ENCODE results near the gene S1PR1. TPM values are rescaled to one million over a fixed set of nuclear protein-coding genes. Genes with fewer than 3 reads are reported as not detected.
"Not testable (repeated sequence)": the region's sequence is repeated elsewhere in the genome, so short reads cannot be mapped to it uniquely, and the experiment has no call there.

Gene S1PR1
- 10 to 100 TPM; 16.8 to 20.0 (median 18.8) TPM for polyA plus RNA-seq (ENCODE audit: insufficient read length in 3 of 3)
- long read RNA-seq, donor 1, partial matches to known transcripts, result 0 of 4 reads
- long read RNA-seq, donor 1, other reads (novel, unspliced or antisense), result 0 of 4 reads
- long read RNA-seq, donor 2, transcript S1PR1-201 (2 exons, 2,909 nt), result major isoform, 8 of 21 reads
- long read RNA-seq, donor 2, partial matches to known transcripts, result 13 of 21 reads
- long read RNA-seq, donor 2, other reads (novel, unspliced or antisense), result 0 of 21 reads
- long read RNA-seq, donor 3, transcript S1PR1-201 (2 exons, 2,909 nt), result major isoform, 15 of 16 reads
- long read RNA-seq, donor 3, partial matches to known transcripts, result 0 of 16 reads
- long read RNA-seq, donor 3, other reads (novel, unspliced or antisense), result 0 of 16 reads
- long read RNA-seq, donor 4, partial matches to known transcripts, result 6 of 10 reads
- long read RNA-seq, donor 4, other reads (novel, unspliced or antisense), result 0 of 10 reads
- long read RNA-seq, donor 5, result 0 reads
- long read RNA-seq, donor 6, transcript S1PR1-201 (2 exons, 2,909 nt), result major isoform, 6 of 7 reads
- long read RNA-seq, donor 6, partial matches to known transcripts, result 0 of 7 reads
- long read RNA-seq, donor 6, other reads (novel, unspliced or antisense), result 0 of 7 reads
- long read RNA-seq, donor 7, transcript S1PR1-201 (2 exons, 2,909 nt), result major isoform, 14 of 17 reads
- long read RNA-seq, donor 7, partial matches to known transcripts, result 0 of 17 reads
- long read RNA-seq, donor 7, other reads (novel, unspliced or antisense), result 0 of 17 reads
- long read RNA-seq, donor 8, transcript S1PR1-201 (2 exons, 2,909 nt), result major isoform, 18 of 18 reads
- long read RNA-seq, donor 8, partial matches to known transcripts, result 0 of 18 reads
- long read RNA-seq, donor 8, other reads (novel, unspliced or antisense), result 0 of 18 reads
- long read RNA-seq, donor 9, transcript S1PR1-201 (2 exons, 2,909 nt), result major isoform, 11 of 12 reads
- long read RNA-seq, donor 9, partial matches to known transcripts, result 0 of 12 reads
- long read RNA-seq, donor 9, other reads (novel, unspliced or antisense), result 0 of 12 reads
- long read RNA-seq, donor 10, transcript S1PR1-201 (2 exons, 2,909 nt), result major isoform, 12 of 13 reads
- long read RNA-seq, donor 10, partial matches to known transcripts, result 0 of 13 reads
- long read RNA-seq, donor 10, other reads (novel, unspliced or antisense), result 0 of 13 reads
- long read RNA-seq, donor 11, transcript S1PR1-201 (2 exons, 2,909 nt), result major isoform, 9 of 10 reads
- long read RNA-seq, donor 11, partial matches to known transcripts, result 0 of 10 reads
- long read RNA-seq, donor 11, other reads (novel, unspliced or antisense), result 0 of 10 reads
- long read RNA-seq, donor 12, transcript S1PR1-201 (2 exons, 2,909 nt), result major isoform, 10 of 11 reads
- long read RNA-seq, donor 12, partial matches to known transcripts, result 0 of 11 reads
- long read RNA-seq, donor 12, other reads (novel, unspliced or antisense), result 0 of 11 reads
- long read RNA-seq, donor 13, transcript S1PR1-201 (2 exons, 2,909 nt), result major isoform, 18 of 18 reads
- long read RNA-seq, donor 13, partial matches to known transcripts, result 0 of 18 reads
- long read RNA-seq, donor 13, other reads (novel, unspliced or antisense), result 0 of 18 reads
- long read RNA-seq, donor 14, transcript S1PR1-201 (2 exons, 2,909 nt), result major isoform, 10 of 10 reads
- long read RNA-seq, donor 14, partial matches to known transcripts, result 0 of 10 reads
- long read RNA-seq, donor 14, other reads (novel, unspliced or antisense), result 0 of 10 reads
- long read RNA-seq, donor 15, transcript S1PR1-201 (2 exons, 2,909 nt), result major isoform, 5 of 6 reads
- long read RNA-seq, donor 15, partial matches to known transcripts, result 0 of 6 reads
- long read RNA-seq, donor 15, other reads (novel, unspliced or antisense), result 0 of 6 reads
- long read RNA-seq, donor 16, transcript S1PR1-201 (2 exons, 2,909 nt), result major isoform, 19 of 19 reads
- long read RNA-seq, donor 16, partial matches to known transcripts, result 0 of 19 reads
- long read RNA-seq, donor 16, other reads (novel, unspliced or antisense), result 0 of 19 reads

DNA sequence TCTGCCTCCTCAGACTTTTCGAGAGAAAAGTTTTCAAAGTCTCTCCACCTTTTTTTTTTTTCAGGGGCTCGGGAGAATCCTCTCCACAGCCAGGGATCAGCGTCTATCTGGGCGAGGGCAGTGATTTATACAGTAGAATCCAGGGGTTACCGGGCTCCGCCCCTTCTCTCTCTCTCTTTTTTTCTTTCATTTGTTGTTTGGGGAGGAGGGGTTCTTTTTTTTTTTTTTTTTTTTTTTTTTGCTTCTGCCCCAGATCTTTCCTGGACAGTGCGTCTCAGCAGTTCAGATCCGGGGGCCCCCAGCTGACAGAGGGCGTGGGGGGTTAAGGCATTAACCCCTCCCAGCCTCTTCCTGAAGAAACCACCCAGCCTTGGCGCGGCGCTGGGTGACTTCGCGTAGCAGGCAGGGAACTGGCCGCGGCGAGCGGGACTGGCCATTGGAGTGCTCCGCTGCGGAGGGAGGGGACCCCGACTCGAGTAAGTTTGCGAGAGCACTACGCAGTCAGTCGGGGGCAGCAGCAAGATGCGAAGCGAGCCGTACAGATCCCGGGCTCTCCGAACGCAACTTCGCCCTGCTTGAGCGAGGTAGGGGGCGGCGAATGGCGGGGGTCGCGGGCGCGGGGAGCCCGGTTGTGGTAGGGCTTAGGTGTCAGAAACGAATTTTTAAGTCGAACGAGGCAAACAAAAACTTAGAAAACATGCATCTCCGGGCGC is at the start of gene S1PR1:
TSS of gene S1PR1 (plus strand) at position 504 of the 713 bp plus-strand sequence. CDS start 1,966 bp downstream, outside the sequence.
- peak in 5 of 11 donors; percentile 54 to 68 (median 57) for DNase-seq (ENCODE audit: extremely low read depth in 1 of 11, low read depth in 9 of 11, low spot score in 4 of 11)

- no peak for DNase-seq (ENCODE audit: extremely low read depth in 1 of 11, low read depth in 9 of 11, low spot score in 4 of 11)
Observed at GRCh38 chr1:101187297-101187696, 49.5 kb upstream of the S1PR1 start.

DNA sequence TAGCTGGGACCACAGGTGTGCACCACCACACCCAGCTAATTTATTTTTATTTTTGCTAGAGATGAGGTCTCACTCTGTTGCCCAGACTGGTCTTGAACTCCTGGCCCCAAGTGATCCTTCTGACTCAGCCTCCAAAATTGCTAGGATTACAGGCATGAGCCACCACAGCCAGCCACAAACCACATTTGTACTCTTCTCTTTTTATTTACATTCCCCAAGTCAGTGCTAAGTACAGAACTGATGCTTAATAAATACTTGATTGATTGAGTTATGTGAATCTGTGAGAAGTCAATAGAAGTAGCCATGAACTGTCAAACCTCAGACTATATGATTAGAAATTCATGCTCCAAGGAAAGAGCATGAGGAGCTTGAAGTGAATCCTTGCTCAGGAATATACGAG is 48.5 kb upstream of the S1PR1 start:
- no peak for DNase-seq (ENCODE audit: extremely low read depth in 1 of 11, low read depth in 9 of 11, low spot score in 4 of 11)

GRCh38 chr1:101188968-101189367 is 47.9 kb upstream of the S1PR1 start:
- not testable (repeated sequence) for DNase-seq (ENCODE audit: extremely low read depth in 1 of 11, low read depth in 9 of 11, low spot score in 4 of 11)

DNA sequence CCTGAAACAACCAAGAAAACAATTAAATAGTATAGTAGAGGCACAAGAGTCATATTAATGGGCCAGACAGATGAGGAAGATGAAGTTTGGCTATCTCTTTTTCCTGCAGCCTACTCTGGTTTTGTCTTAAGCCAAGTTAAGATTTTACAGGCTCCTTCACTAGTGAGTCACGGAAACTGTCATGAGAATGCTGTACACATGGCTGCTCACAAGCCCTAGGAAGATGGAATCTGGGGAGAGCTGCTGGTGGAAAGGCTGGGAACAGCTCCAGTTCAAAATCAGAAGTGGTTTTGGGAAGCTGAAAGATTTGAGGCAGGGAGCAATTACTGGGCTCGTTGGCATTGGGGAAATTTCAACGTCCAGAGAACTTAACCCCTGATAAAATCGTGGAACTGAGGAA is 46.4 kb upstream of the S1PR1 start:
- DNase-seq (ENCODE audit: extremely low read depth in 1 of 11, low read depth in 9 of 11, low spot score in 4 of 11), result no peak

DNA sequence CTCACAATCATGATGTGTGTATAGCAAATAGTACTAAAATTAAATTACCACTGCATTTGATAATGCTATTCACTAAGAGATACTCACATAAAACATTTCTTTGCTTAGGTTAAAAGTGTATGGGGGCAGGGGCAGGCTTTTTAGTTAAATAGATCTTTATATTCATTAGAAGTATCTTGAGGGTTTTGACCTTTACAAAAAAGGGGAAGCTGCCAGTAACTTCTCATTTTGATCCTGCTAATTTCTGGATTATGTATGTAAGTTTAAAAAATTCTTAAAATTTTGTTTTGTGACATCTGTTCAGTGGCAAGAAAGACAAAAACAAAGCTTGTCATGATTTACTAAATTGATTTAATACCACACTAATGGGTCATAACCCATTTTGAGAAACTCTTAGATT is 45.8 kb upstream of the S1PR1 start:
- DNase-seq (ENCODE audit: extremely low read depth in 1 of 11, low read depth in 9 of 11, low spot score in 4 of 11), result no peak

DNA sequence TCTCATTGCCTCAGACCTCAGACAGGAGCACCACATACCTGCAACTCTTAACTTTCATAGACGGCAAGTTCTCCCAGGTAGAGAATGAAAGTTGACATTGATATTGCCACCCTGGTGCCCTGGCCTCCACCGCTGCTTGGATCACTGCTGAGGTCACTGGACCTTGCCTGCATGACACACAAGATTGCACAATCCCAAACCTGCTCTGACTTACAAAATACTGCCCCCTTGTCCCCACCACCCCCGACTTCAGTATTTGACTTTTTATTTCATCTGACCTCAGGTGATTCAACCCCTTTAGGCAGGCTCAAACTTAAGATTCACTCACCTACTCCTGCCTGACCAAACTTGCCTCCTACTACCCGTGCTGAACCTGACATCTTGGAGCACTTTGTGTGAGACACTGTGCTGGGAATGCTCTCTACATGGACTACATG is 43.1 kb upstream of the S1PR1 start:
- no peak for DNase-seq (ENCODE audit: extremely low read depth in 1 of 11, low read depth in 9 of 11, low spot score in 4 of 11)

- no peak for DNase-seq (ENCODE audit: extremely low read depth in 1 of 11, low read depth in 9 of 11, low spot score in 4 of 11)
Observed at GRCh38 chr1:101194746-101195145, 42.1 kb upstream of the S1PR1 start.

DNA sequence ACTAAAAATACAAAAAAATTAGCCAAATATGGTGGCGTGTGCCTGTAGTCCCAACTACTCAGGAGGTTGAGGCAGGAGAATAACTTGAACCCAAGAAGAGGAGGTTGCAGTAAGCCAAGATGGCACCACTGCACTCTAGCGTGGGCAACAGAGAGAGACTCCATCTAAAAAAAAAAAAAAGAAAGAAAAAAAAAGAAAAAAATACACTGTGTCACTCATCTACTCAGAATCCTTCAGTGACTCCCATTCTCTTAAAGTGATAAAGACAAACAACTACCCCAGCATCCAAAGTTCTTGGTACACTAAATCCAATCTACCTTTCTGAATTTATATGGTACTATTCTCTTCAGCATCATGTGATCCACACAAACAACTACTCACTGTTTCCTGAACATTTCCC is 40.2 kb upstream of the S1PR1 start:
- DNase-seq (ENCODE audit: extremely low read depth in 1 of 11, low read depth in 9 of 11, low spot score in 4 of 11), result no peak

- no peak for DNase-seq (ENCODE audit: extremely low read depth in 1 of 11, low read depth in 9 of 11, low spot score in 4 of 11)
Observed at GRCh38 chr1:101198842-101199636, 37.8 kb upstream of the S1PR1 start.

GRCh38 chr1:101199637-101199982 is 37.2 kb upstream of the S1PR1 start:
- no peak for DNase-seq (ENCODE audit: extremely low read depth in 1 of 11, low read depth in 9 of 11, low spot score in 4 of 11)

DNA sequence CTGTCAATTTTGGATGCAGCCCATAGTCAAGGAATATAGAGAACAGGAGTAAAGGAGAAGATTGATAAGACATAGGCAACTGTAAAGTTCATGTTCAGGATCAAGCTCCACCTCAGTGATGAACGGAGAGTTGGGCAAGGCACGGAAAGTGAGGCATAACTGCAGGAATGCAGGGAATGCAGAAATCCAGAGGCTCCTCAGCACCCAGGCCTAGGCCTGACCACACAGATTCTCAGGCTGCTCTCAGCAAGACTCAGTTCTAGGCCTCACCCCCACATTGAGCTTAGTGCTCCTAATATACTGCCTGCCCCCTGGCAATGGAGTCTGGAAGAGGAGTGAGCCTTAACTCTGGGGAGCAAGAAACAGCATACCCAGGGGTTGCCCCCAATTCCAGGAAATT is 36.3 kb upstream of the S1PR1 start:
- no peak for DNase-seq (ENCODE audit: extremely low read depth in 1 of 11, low read depth in 9 of 11, low spot score in 4 of 11)

DNA sequence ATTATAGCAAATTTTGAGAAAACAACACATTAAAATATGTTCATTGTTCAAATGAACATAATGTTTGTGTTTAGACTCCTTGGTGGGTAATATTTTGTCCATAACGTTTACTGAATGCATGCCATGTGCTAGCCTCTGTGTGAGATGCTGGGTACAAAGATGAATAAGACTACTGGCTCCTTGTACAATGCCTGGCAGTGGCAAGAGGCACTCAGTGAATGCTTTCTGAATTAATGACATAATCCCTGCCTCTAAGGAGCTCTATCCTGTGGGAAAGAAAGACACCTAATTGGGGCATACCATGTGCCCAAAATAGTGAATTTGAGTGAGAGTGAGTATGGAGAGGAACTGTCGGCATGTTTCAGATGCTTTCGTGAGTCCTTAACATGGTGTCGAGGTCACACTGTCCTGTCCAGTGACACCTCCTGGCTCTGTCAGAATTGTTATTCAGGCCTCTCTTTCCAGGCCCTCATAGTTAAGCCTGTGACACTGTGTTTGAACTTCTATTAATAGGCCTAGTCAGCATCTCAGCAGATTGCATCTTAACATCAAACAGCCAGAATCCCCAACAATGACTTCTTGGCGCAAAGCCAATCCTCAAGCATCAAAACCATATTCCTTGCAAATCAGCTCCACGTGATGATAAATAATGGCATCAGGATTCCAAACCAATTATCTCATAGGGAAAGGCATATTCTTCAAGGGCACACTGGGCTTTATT is 32.8 kb upstream of the S1PR1 start:
- DNase-seq (ENCODE audit: extremely low read depth in 1 of 11, low read depth in 9 of 11, low spot score in 4 of 11), result peak in 2 of 11 donors; percentile 18 to 36

GRCh38 chr1:101205457-101205856 is 31.4 kb upstream of the S1PR1 start:
- DNase-seq (ENCODE audit: extremely low read depth in 1 of 11, low read depth in 9 of 11, low spot score in 4 of 11), result no peak

DNA sequence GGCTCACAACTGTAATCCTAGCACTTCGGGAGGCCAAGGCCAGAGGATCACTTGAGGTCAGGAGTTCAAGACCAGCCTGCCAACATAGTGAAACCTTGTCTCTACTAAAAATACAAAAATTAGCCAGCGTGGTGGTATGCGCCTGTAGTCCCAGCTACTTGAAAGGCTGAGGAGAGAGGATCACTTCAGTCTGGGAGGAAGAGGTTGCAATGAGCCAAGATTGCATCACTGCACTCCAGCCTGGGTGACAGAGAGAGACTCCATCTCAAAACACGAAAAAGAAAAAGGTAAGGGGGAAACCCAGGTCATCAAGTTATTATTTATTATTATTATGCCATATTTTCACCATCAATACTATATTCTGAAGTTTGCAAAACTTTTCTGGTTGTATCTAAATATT is 30.7 kb upstream of the S1PR1 start:
- not testable (repeated sequence) for DNase-seq (ENCODE audit: extremely low read depth in 1 of 11, low read depth in 9 of 11, low spot score in 4 of 11)

DNA sequence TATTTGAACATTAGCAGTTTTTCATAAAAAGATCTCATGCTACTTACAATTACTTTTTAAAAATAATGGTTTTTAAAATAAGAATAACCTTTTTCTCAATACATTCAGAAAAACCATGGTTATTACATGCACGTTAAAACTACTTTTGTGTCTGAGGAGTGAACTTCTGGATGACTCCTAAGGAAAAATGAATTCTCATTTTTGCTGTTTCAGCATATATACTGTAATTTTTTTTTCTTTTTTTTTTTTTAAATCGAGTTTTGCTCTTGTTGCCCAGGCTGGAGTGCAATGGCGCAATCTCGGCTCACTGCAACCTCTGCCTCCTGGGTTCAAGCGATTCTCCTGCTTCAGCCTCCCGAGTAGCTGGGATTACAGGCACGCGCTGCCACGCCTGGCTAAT is 29.5 kb upstream of the S1PR1 start:
- not testable (repeated sequence) for DNase-seq (ENCODE audit: extremely low read depth in 1 of 11, low read depth in 9 of 11, low spot score in 4 of 11)
